Measurements from ENCODE around the gene PRKG1. TPM values are rescaled to one million over a fixed set of nuclear protein-coding genes. Genes with fewer than 3 reads are reported as not detected.

PRKG1 gene
- total and polyA plus RNA-seq, 2 of the 4 experiments (the other 2 are of a cell fraction), result 3.5 to 18.3 TPM

DNA sequence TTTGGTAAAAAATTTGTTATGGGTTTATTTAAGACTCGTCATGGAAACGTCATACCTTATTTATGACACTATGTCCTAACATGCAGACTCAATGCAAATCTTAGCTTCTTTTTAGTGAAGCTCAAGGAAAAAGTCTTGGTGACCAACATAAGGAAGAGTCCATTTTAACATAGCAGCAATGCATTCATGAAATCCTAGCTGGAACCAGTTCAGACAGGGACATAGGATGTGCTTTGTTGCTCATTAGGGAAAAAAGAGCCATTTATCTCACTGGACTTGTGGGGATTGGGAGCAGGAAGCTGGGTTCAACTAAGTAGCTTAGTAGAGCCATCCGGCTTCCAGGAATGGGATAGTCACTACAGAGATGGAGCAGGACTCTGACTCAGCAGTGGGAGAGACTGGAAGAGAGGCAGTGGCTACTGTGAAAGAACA is 1139.0 kb downstream of the PRKG1 start:
- Histone ChIP-seq H2AK5ac (ENCODE audit: low read depth, low read length) (no peak overlapping the region), H2BK20ac (ENCODE audit: low read depth, low read length) (no peak overlapping the region), H4K91ac (ENCODE audit: insufficient read depth, low read depth, low read length) (no peak overlapping the region), H4K8ac (ENCODE audit: low read depth in 2 of 2, low read length in 2 of 2) (peak overlapping the region in 1 of 2 experiments; percentile 48; a peak in 1 of 4 replicates), H3K4ac (ENCODE audit: low read depth, low read length) (no peak overlapping the region), H2AK9ac (replicated peaks; ENCODE audit: low read depth, low read length, poor library complexity) (no peak overlapping the region), H3K18ac (ENCODE audit: low read depth, low read length) (no peak overlapping the region), H4K5ac (ENCODE audit: low read depth, low read length) (no peak overlapping the region), H3K9me3 (ENCODE audit: control insufficient read depth, insufficient read depth, low read length) (no peaks in the 10 kb centered on the region), H4K20me1 (ENCODE audit: insufficient read depth, low read length) (no peaks in the 10 kb centered on the region), H2BK120ac (ENCODE audit: low read depth, low read length) (no peak overlapping the region), H3K79me1 (ENCODE audit: low read depth in 1 of 2, low read length in 2 of 2) (no peaks in the 10 kb centered on the region), H2BK5ac (ENCODE audit: low read depth, low read length, poor library complexity, severe bottlenecking) (no peak overlapping the region), H3K56ac (ENCODE audit: extremely low read depth, insufficient read depth, low read length) (no peak overlapping the region), H3K9ac (ENCODE audit: low read depth, low read length) (no peak overlapping the region), H3K27me3 (ENCODE audit: control insufficient read depth, insufficient read depth, low read length) (no peaks in the 10 kb centered on the region), H3K27ac (ENCODE audit: insufficient read depth, low read length) (no peak overlapping the region), H3K36me3 (ENCODE audit: control insufficient read depth, insufficient read depth, low read length) (no peaks in the 10 kb centered on the region), H3K9me1 (ENCODE audit: insufficient read depth, low read length) (0 out of 2 replicates have a peak, but pooled peaks cover 2% of the 10 kb centered on the region), H3K23ac (ENCODE audit: low read depth, low read length) (0 out of 2 replicates have a peak overlapping the region, but pooled peaks have one; percentile 46), H2BK15ac (ENCODE audit: low read depth, low read length) (no peak overlapping the region), H3K14ac (replicated peaks; ENCODE audit: low read depth, low read length) (peak overlapping the region; percentile 54; the same call in 1 of the 2 replicates), H3K4me3 (ENCODE audit: insufficient read depth, low read depth, low read length) (no peak overlapping the region), H2AFZ (replicated peaks; ENCODE audit: low read length, poor library complexity) (no peak overlapping the region), H3K4me2 (ENCODE audit: low read depth, low read length) (no peak overlapping the region), H3K4me1 (ENCODE audit: control insufficient read depth, insufficient read depth, low read length) (peaks cover 3% of the 10 kb centered on the region)
- TF ChIP-seq MAFK (IDR thresholded peaks at IDR 0.05; ENCODE audit: low read depth, low read length) (no peak), MAZ (IDR thresholded peaks at IDR 0.05; ENCODE audit: borderline replicate concordance, low read depth, low read length) (no peak)
- DNase-seq (peak; percentile 75), ATAC-seq (ENCODE audit: low read depth) (peak; percentile 81)
- POLR2A ChIA-PET (ENCODE audit: unreplicated experiment), result interaction anchor here (0.5 to 0.6 kb wide), 2 partner anchors 242 to 1206 kb away, joined by 4 to 6 read pairs; no protein-coding TSS in a partner anchor
- no CpG with 5 or more reads among the region's 3 CpGs for WGBS, 2 experiments (ENCODE audit: extremely low coverage in 2 of 2, insufficient read length in 1 of 2)
- in situ Hi-C loops (cut with MboI; ENCODE audit: low sequenced_read_pairs), result loop anchor here (10.0 kb wide), 2 partner anchors 1149 to 1219 kb away; no protein-coding TSS in a partner anchor
- no TSS peak for BruUV-seq (replicated peaks)
- intact Hi-C loops (cut with micrococcal nuclease), result loop anchor here (5.0 to 10.0 kb wide), 2 partner anchors 209 to 1151 kb away; no protein-coding TSS in a partner anchor
- CTCF ChIA-PET, result interaction anchor here (0.5 kb wide), 1 partner anchor 354 kb away, joined by 3 read pairs; no protein-coding TSS in a partner anchor
- dilution Hi-C loops (cut with HindIII; ENCODE audit: low sequenced_read_pairs, unreplicated experiment), result no loop called here
